Mononuclear cell (primary cell): ENCODE data around the gene CPNE4. TPM values are rescaled to one million over a fixed set of nuclear protein-coding genes. Genes with fewer than 3 reads are reported as not detected.

Source experiments
- H3K27me3 ChIP-seq: 2 replicates; pipeline ENCODE4 v1.6.0; 2011; ENCODE audit warnings: low read length, control low read depth; ENCODE audit not compliant: insufficient read depth
- H3K4me1 ChIP-seq: 2 replicates; pipeline ENCODE4 v1.5.1; 2011; ENCODE audit warnings: mild to moderate bottlenecking, low read length, control low read depth; ENCODE audit not compliant: insufficient read depth
- H3K4me3 ChIP-seq: 2 replicates; pipeline ENCODE4 v1.5.1; 2011; ENCODE audit warnings: mild to moderate bottlenecking, low read length, moderate library complexity
- H3K9me3 ChIP-seq: 2 replicates; pipeline ENCODE4 v1.5.1; 2011; ENCODE audit warnings: low read depth, mild to moderate bottlenecking, control low read depth, low read length
- total RNA-seq: library from RNA; depleted of rRNA; stranded (reverse); fragments of >200 nt; gene quantifications from one replicate; pipeline ENCODE4 v1.2.3, GENCODE V29; 2012

The CPNE4 gene
- total RNA-seq, 1 donor = 0.10 TPM

GRCh38 chr3:131796111-131796510 lies 238.7 kb downstream of the CPNE4 start:
- no peaks in the 10 kb centered on the region for H3K27me3 ChIP-seq
- H3K4me1 ChIP-seq = peaks cover 10% of the 10 kb centered on the region
- no peak overlapping the region for H3K4me3 ChIP-seq
- no peaks in the 10 kb centered on the region for H3K9me3 ChIP-seq

- H3K4me1 ChIP-seq = peaks cover 10% of the 10 kb centered on the region
- H3K4me3 ChIP-seq = no peak overlapping the region
- H3K9me3 ChIP-seq = no peaks in the 10 kb centered on the region
- no peaks in the 10 kb centered on the region for H3K27me3 ChIP-seq
Measured at GRCh38 chr3:131795390-131796090, 239.3 kb downstream of the CPNE4 start.

- H3K4me1 ChIP-seq = peaks cover 10% of the 10 kb centered on the region
- no peaks in the 10 kb centered on the region for H3K27me3 ChIP-seq
- no peaks in the 10 kb centered on the region for H3K9me3 ChIP-seq
- H3K4me3 ChIP-seq = no peak overlapping the region
Measured at GRCh38 chr3:131794766-131795388, 239.9 kb downstream of the CPNE4 start.

- H3K4me1 ChIP-seq = peaks cover 10% of the 10 kb centered on the region
- H3K4me3 ChIP-seq = no peak overlapping the region
- H3K27me3 ChIP-seq = no peaks in the 10 kb centered on the region
- no peaks in the 10 kb centered on the region for H3K9me3 ChIP-seq
Measured at GRCh38 chr3:131793870-131794269, 240.9 kb downstream of the CPNE4 start.

GRCh38 chr3:131789188-131789587 lies 245.6 kb downstream of the CPNE4 start:
- Histone ChIP-seq H3K27me3 (no peaks in the 10 kb centered on the region), H3K9me3 (no peaks in the 10 kb centered on the region), H3K4me3 (no peak overlapping the region), H3K4me1 (no peaks in the 10 kb centered on the region)

GRCh38 chr3:131786386-131786785 lies 248.4 kb downstream of the CPNE4 start:
- no peak overlapping the region for H3K4me3 ChIP-seq
- H3K27me3 ChIP-seq = no peaks in the 10 kb centered on the region
- H3K4me1 ChIP-seq = no peaks in the 10 kb centered on the region
- no peaks in the 10 kb centered on the region for H3K9me3 ChIP-seq

- no peak overlapping the region for H3K4me3 ChIP-seq
- H3K4me1 ChIP-seq = no peaks in the 10 kb centered on the region
- no peaks in the 10 kb centered on the region for H3K9me3 ChIP-seq
- no peaks in the 10 kb centered on the region for H3K27me3 ChIP-seq
Measured at GRCh38 chr3:131782751-131783150, 252.1 kb downstream of the CPNE4 start.

GRCh38 chr3:131778526-131778925 lies 256.3 kb downstream of the CPNE4 start:
- H3K4me1 ChIP-seq = no peaks in the 10 kb centered on the region
- no peaks in the 10 kb centered on the region for H3K9me3 ChIP-seq
- H3K27me3 ChIP-seq = no peaks in the 10 kb centered on the region
- no peak overlapping the region for H3K4me3 ChIP-seq

GRCh38 chr3:131775650-131776049 lies 259.2 kb downstream of the CPNE4 start:
- no peak overlapping the region for H3K4me3 ChIP-seq
- H3K27me3 ChIP-seq = no peaks in the 10 kb centered on the region
- no peaks in the 10 kb centered on the region for H3K9me3 ChIP-seq
- no peaks in the 10 kb centered on the region for H3K4me1 ChIP-seq

GRCh38 chr3:131772269-131773026 lies 262.4 kb downstream of the CPNE4 start:
- Histone ChIP-seq H3K4me3 (no peak overlapping the region), H3K9me3 (no peaks in the 10 kb centered on the region), H3K4me1 (no peaks in the 10 kb centered on the region), H3K27me3 (no peaks in the 10 kb centered on the region)

- H3K27me3 ChIP-seq = no peaks in the 10 kb centered on the region
- no peaks in the 10 kb centered on the region for H3K4me1 ChIP-seq
- no peaks in the 10 kb centered on the region for H3K9me3 ChIP-seq
- H3K4me3 ChIP-seq = no peak overlapping the region
Measured at GRCh38 chr3:131762981-131763564, 271.7 kb downstream of the CPNE4 start.

GRCh38 chr3:131756405-131756804 lies 278.4 kb downstream of the CPNE4 start:
- Histone ChIP-seq H3K4me3 (no peak overlapping the region), H3K4me1 (no peaks in the 10 kb centered on the region), H3K9me3 (no peaks in the 10 kb centered on the region), H3K27me3 (peaks cover 9% of the 10 kb centered on the region)

GRCh38 chr3:131755380-131755779 lies 279.4 kb downstream of the CPNE4 start:
- H3K9me3 ChIP-seq = no peaks in the 10 kb centered on the region
- H3K27me3 ChIP-seq = peaks cover 9% of the 10 kb centered on the region
- H3K4me1 ChIP-seq = no peaks in the 10 kb centered on the region
- H3K4me3 ChIP-seq = no peak overlapping the region

- H3K27me3 ChIP-seq = peaks cover 14% of the 10 kb centered on the region
- H3K4me1 ChIP-seq = no peaks in the 10 kb centered on the region
- H3K9me3 ChIP-seq = no peaks in the 10 kb centered on the region
- H3K4me3 ChIP-seq = no peak overlapping the region
Measured at GRCh38 chr3:131750256-131750655, 284.6 kb downstream of the CPNE4 start.

- H3K4me3 ChIP-seq = no peak overlapping the region
- H3K9me3 ChIP-seq = no peaks in the 10 kb centered on the region
- no peaks in the 10 kb centered on the region for H3K4me1 ChIP-seq
- H3K27me3 ChIP-seq = peaks cover 14% of the 10 kb centered on the region
Measured at GRCh38 chr3:131749826-131750225, 285.0 kb downstream of the CPNE4 start.
